ENCODE measurements around the gene HNF1A. TPM values are rescaled to one million over a fixed set of nuclear protein-coding genes. Genes with fewer than 3 reads are reported as not detected.
A peak's percentile ranks its signal among the peaks of the same experiment; 100 is the strongest.

Gene HNF1A
- total and polyA plus RNA-seq, 4 experiments from 2014 or later = not detected

DNA sequence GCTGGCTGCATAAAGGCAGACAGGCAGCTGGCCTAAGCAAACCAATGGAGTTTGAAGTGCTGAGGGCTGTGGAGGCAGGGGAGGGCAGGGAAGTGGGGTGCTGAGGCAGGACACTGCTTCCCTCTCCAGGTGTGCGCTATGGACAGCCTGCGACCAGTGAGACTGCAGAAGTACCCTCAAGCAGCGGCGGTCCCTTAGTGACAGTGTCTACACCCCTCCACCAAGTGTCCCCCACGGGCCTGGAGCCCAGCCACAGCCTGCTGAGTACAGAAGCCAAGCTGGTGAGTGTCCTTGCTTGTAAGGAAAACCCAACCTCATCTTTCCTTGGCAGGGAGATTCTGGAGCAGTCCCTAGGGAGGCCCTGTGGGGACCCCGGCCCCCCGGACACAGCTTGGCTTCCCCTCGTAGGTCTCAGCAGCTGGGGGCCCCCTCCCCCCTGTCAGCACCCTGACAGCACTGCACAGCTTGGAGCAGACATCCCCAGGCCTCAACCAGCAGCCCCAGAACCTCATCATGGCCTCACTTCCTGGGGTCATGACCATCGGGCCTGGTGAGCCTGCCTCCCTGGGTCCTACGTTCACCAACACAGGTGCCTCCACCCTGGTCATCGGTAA is 17.9 kb downstream of the HNF1A start:
- Mint-ChIP-seq H3K4me1 (no peaks in the 10 kb centered on the region), H3K36me3 (no peaks in the 10 kb centered on the region), H3K4me3 (no peak overlapping the region), H3K9me3 (peaks cover 0 to 8% (median 0%) of the 10 kb centered on the region in 8 donors), H3K27me3 (peaks cover 2 to 7% of the 10 kb centered on the region in 2 donors), H3K27ac (no peak overlapping the region)
- Histone ChIP-seq H3K27ac (ENCODE audit: low read depth, low read length) (no peak overlapping the region), H3K27me3 (ENCODE audit: insufficient read depth, low read length) (no peaks in the 10 kb centered on the region), H3K4me1 (ENCODE audit: insufficient read depth, low read length) (no peaks in the 10 kb centered on the region), H3K36me3 (ENCODE audit: insufficient read depth, low read length) (no peaks in the 10 kb centered on the region), H3K4me3 (ENCODE audit: low read length in 2 of 2) (no peak overlapping the region), H3K9me3 (ENCODE audit: control insufficient read depth in 1 of 2, low read length in 2 of 2) (no peaks in the 10 kb centered on the region)
- POLR2A ChIA-PET (ENCODE audit: partially characterized antibody) = interaction anchor here (0.5 kb wide), 1 partner anchor 390 kb away, joined by 3 read pairs; no protein-coding TSS in a partner anchor
- CTCF ChIA-PET (ENCODE audit: partially characterized antibody) = no interaction called here
- intact Hi-C loops (cut with micrococcal nuclease) = no loop called here
- DNase-seq = no peak

DNA sequence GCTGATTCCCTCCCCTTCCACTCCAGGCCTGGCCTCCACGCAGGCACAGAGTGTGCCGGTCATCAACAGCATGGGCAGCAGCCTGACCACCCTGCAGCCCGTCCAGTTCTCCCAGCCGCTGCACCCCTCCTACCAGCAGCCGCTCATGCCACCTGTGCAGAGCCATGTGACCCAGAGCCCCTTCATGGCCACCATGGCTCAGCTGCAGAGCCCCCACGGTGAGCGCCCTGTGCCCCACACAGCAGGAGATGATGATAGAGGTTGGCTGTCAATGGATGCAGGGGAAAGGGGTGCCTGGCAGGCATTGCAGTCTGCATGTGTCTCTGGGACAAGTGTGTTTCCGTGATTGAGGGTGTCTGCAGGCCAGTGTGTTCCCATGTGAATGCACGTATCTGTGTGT is 19.1 kb downstream of the HNF1A start:
- Mint-ChIP-seq H3K36me3 (peaks cover 2% of the 10 kb centered on the region in 2 donors), H3K27ac (no peak overlapping the region), H3K9me3 (peaks cover 0 to 8% (median 0%) of the 10 kb centered on the region in 8 donors), H3K27me3 (peaks cover 2 to 7% of the 10 kb centered on the region in 2 donors), H3K4me3 (no peak overlapping the region), H3K4me1 (no peaks in the 10 kb centered on the region)
- Histone ChIP-seq H3K9me3 (ENCODE audit: control insufficient read depth in 1 of 2, low read length in 2 of 2) (no peaks in the 10 kb centered on the region), H3K27ac (ENCODE audit: low read depth, low read length) (no peak overlapping the region), H3K4me3 (ENCODE audit: low read length in 2 of 2) (no peak overlapping the region), H3K4me1 (ENCODE audit: insufficient read depth, low read length) (no peaks in the 10 kb centered on the region), H3K36me3 (ENCODE audit: insufficient read depth, low read length) (no peaks in the 10 kb centered on the region), H3K27me3 (ENCODE audit: insufficient read depth, low read length) (no peaks in the 10 kb centered on the region)
- ChIA-PET POLR2A (ENCODE audit: partially characterized antibody) (no interaction called here), CTCF (ENCODE audit: partially characterized antibody) (no interaction called here)
- intact Hi-C loops (cut with micrococcal nuclease) = no loop called here
- DNase-seq = no peak

DNA sequence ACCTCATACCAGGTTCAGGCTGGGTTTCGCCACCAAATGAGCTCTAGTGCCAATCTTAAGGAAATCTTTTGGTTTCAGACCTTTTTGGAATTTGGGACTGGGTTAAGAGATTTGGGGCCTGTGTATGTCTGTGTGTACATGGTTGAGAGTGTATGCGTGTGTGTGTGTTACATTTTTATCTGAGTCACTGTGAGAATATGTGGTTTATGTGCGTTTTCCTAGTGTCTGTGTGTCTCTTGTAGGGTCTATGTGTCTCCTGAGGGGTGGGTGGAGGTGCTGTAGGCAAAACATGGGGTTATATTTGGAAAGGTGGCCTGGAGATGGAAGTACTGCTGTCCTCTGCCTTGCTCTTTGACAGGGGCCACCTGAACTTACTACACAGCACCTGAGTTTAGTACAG is 20.1 kb downstream of the HNF1A start:
- Histone ChIP-seq H3K27me3 (ENCODE audit: insufficient read depth, low read length) (no peaks in the 10 kb centered on the region), H3K4me1 (ENCODE audit: insufficient read depth, low read length) (no peaks in the 10 kb centered on the region), H3K36me3 (ENCODE audit: insufficient read depth, low read length) (peaks cover 3% of the 10 kb centered on the region), H3K27ac (ENCODE audit: low read depth, low read length) (no peak overlapping the region), H3K9me3 (ENCODE audit: control insufficient read depth in 1 of 2, low read length in 2 of 2) (no peaks in the 10 kb centered on the region), H3K4me3 (ENCODE audit: low read length in 2 of 2) (no peak overlapping the region)
- Mint-ChIP-seq H3K36me3 (peaks cover 6 to 8% of the 10 kb centered on the region in 2 donors), H3K27ac (no peak overlapping the region), H3K27me3 (peaks cover 2 to 4% of the 10 kb centered on the region in 2 donors), H3K4me3 (no peak overlapping the region), H3K9me3 (peaks cover 0 to 8% (median 0%) of the 10 kb centered on the region in 8 donors), H3K4me1 (no peaks in the 10 kb centered on the region)
- DNase-seq = no peak
- intact Hi-C loops (cut with micrococcal nuclease) = no loop called here
- CTCF ChIA-PET (ENCODE audit: partially characterized antibody) = no interaction called here
- POLR2A ChIA-PET (ENCODE audit: partially characterized antibody) = no interaction called here

DNA sequence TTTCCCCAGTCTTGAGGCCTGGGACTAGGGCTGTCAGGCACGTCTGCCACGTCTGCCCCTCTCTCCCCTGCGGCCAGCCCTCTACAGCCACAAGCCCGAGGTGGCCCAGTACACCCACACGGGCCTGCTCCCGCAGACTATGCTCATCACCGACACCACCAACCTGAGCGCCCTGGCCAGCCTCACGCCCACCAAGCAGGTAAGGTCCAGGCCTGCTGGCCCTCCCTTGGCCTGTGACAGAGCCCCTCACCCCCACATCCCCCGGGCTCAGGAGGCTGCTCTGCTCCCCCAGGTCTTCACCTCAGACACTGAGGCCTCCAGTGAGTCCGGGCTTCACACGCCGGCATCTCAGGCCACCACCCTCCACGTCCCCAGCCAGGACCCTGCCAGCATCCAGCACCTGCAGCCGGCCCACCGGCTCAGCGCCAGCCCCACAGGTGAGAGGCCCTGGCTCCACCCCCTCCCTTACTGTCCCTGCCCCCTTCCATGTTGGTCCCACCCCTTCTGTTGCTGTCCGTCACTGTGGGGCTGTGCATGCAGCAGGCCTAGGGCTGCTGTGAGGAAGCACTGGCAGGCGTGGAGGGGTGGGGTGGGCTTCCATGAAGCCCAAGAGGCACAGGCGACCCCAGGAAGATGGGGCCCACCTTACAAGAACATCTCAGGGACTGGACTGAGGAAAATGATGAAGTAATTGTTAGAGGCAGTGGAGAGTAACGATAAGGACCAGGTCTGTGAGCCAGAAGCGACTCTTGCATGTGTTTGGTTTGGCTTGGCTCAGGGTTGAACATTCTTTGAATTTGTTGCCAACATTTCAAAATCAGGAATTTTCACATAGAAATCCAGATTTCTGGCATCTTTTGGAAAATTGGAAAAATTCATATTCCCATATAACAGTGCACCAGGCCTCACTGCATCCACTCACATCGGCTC is 21.1 kb downstream of the HNF1A start:
- H3K9me3 ChIP-seq (ENCODE audit: control insufficient read depth in 1 of 2, low read length in 2 of 2) = no peaks in the 10 kb centered on the region
- H3K27me3 ChIP-seq (ENCODE audit: insufficient read depth, low read length) = no peaks in the 10 kb centered on the region
- Mint-ChIP-seq H3K27me3 (peaks cover 2 to 4% of the 10 kb centered on the region in 2 donors), H3K4me1 (no peaks in the 10 kb centered on the region), H3K4me3 (no peak overlapping the region), H3K9me3 (peaks cover 0 to 8% (median 0%) of the 10 kb centered on the region in 8 donors), H3K27ac (peak overlapping the region in 1 of 7 donors; percentile 70), H3K36me3 (peaks cover 13 to 14% of the 10 kb centered on the region in 2 donors)
- POLR2A ChIA-PET (ENCODE audit: partially characterized antibody) = no interaction called here
- CTCF ChIA-PET (ENCODE audit: partially characterized antibody) = no interaction called here
- no peak for DNase-seq
- no peak overlapping the region for H3K4me3 ChIP-seq (ENCODE audit: low read length in 2 of 2)
- H3K36me3 ChIP-seq (ENCODE audit: insufficient read depth, low read length) = peaks cover 13% of the 10 kb centered on the region
- H3K4me1 ChIP-seq (ENCODE audit: insufficient read depth, low read length) = no peaks in the 10 kb centered on the region
- intact Hi-C loops (cut with micrococcal nuclease) = no loop called here
- no peak overlapping the region for H3K27ac ChIP-seq (ENCODE audit: low read depth, low read length)

DNA sequence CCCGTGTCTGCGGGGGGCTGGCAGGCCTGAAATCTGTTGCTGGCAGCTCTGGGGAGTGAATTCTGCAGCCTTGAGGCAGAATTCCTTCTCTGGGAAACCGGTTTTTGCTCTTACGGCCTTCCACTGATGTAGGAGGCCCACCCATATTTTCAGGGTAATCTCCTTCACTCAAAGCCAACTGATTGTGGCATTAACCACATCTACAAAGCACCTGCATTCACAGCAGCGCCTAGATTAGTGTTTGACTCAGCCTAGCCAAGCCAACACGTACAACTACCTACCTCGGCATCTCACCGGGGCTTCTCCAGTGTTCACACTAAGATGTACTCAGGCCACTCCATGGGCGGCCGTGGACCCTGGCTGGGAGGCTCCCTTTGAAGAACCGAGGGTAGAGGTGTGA is 22.2 kb downstream of the HNF1A start:
- no peak overlapping the region for H3K4me3 Mint-ChIP-seq
- H3K36me3 ChIP-seq (ENCODE audit: insufficient read depth, low read length) = peaks cover 18% of the 10 kb centered on the region
- no peaks in the 10 kb centered on the region for H3K9me3 ChIP-seq (ENCODE audit: control insufficient read depth in 1 of 2, low read length in 2 of 2)
- peaks cover 18 to 22% of the 10 kb centered on the region in 2 donors for H3K36me3 Mint-ChIP-seq
- intact Hi-C loops (cut with micrococcal nuclease) = no loop called here
- H3K4me1 Mint-ChIP-seq = no peaks in the 10 kb centered on the region
- no peak overlapping the region for H3K27ac ChIP-seq (ENCODE audit: low read depth, low read length)
- H3K4me1 ChIP-seq (ENCODE audit: insufficient read depth, low read length) = no peaks in the 10 kb centered on the region
- peaks cover 0 to under 1% of the 10 kb centered on the region in 2 donors for H3K27me3 Mint-ChIP-seq
- no peaks in the 10 kb centered on the region for H3K9me3 Mint-ChIP-seq
- H3K4me3 ChIP-seq (ENCODE audit: low read length in 2 of 2) = no peak overlapping the region
- POLR2A ChIA-PET (ENCODE audit: partially characterized antibody) = no interaction called here
- no peaks in the 10 kb centered on the region for H3K27me3 ChIP-seq (ENCODE audit: insufficient read depth, low read length)
- CTCF ChIA-PET (ENCODE audit: partially characterized antibody) = no interaction called here
- no peak for DNase-seq
- H3K27ac Mint-ChIP-seq = no peak overlapping the region

DNA sequence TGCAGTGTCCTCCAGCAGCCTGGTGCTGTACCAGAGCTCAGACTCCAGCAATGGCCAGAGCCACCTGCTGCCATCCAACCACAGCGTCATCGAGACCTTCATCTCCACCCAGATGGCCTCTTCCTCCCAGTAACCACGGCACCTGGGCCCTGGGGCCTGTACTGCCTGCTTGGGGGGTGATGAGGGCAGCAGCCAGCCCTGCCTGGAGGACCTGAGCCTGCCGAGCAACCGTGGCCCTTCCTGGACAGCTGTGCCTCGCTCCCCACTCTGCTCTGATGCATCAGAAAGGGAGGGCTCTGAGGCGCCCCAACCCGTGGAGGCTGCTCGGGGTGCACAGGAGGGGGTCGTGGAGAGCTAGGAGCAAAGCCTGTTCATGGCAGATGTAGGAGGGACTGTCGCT is 22.7 kb downstream of the HNF1A start:
- Histone ChIP-seq H3K9me3 (ENCODE audit: control insufficient read depth in 1 of 2, low read length in 2 of 2) (no peaks in the 10 kb centered on the region), H3K27me3 (ENCODE audit: insufficient read depth, low read length) (no peaks in the 10 kb centered on the region), H3K4me1 (ENCODE audit: insufficient read depth, low read length) (no peaks in the 10 kb centered on the region), H3K4me3 (ENCODE audit: low read length in 2 of 2) (no peak overlapping the region), H3K36me3 (ENCODE audit: insufficient read depth, low read length) (peaks cover 18% of the 10 kb centered on the region), H3K27ac (ENCODE audit: low read depth, low read length) (no peak overlapping the region)
- Mint-ChIP-seq H3K4me1 (no peaks in the 10 kb centered on the region), H3K27me3 (no peaks in the 10 kb centered on the region), H3K36me3 (peaks cover 19 to 25% of the 10 kb centered on the region in 2 donors), H3K27ac (no peak overlapping the region), H3K9me3 (no peaks in the 10 kb centered on the region), H3K4me3 (no peak overlapping the region)
- ChIA-PET CTCF (ENCODE audit: partially characterized antibody) (interaction anchor here (1.0 to 1.1 kb wide), 2 partner anchors 62 to 100 kb away, joined by 3 to 4 read pairs; no protein-coding TSS in a partner anchor), POLR2A (ENCODE audit: partially characterized antibody) (no interaction called here)
- intact Hi-C loops (cut with micrococcal nuclease) = no loop called here
- no peak for DNase-seq

DNA sequence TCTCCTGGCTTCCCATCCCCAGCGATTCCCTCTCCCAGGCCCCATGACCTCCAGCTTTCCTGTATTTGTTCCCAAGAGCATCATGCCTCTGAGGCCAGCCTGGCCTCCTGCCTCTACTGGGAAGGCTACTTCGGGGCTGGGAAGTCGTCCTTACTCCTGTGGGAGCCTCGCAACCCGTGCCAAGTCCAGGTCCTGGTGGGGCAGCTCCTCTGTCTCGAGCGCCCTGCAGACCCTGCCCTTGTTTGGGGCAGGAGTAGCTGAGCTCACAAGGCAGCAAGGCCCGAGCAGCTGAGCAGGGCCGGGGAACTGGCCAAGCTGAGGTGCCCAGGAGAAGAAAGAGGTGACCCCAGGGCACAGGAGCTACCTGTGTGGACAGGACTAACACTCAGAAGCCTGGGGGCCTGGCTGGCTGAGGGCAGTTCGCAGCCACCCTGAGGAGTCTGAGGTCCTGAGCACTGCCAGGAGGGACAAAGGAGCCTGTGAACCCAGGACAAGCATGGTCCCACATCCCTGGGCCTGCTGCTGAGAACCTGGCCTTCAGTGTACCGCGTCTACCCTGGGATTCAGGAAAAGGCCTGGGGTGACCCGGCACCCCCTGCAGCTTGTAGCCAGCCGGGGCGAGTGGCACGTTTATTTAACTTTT is 23.6 kb downstream of the HNF1A start:
- no peaks in the 10 kb centered on the region for H3K4me1 ChIP-seq (ENCODE audit: insufficient read depth, low read length)
- no peak for DNase-seq
- Mint-ChIP-seq H3K27me3 (no peaks in the 10 kb centered on the region), H3K36me3 (peaks cover 19 to 31% of the 10 kb centered on the region in 2 donors), H3K4me3 (no peak overlapping the region), H3K27ac (no peak overlapping the region), H3K4me1 (no peaks in the 10 kb centered on the region), H3K9me3 (no peaks in the 10 kb centered on the region)
- no peak overlapping the region for H3K4me3 ChIP-seq (ENCODE audit: low read length in 2 of 2)
- POLR2A ChIA-PET (ENCODE audit: partially characterized antibody) = no interaction called here
- intact Hi-C loops (cut with micrococcal nuclease) = no loop called here
- H3K27ac ChIP-seq (ENCODE audit: low read depth, low read length) = no peak overlapping the region
- H3K9me3 ChIP-seq (ENCODE audit: control insufficient read depth in 1 of 2, low read length in 2 of 2) = no peaks in the 10 kb centered on the region
- no peaks in the 10 kb centered on the region for H3K27me3 ChIP-seq (ENCODE audit: insufficient read depth, low read length)
- H3K36me3 ChIP-seq (ENCODE audit: insufficient read depth, low read length) = peaks cover 18% of the 10 kb centered on the region
- CTCF ChIA-PET (ENCODE audit: partially characterized antibody) = interaction anchor here (0.9 to 1.1 kb wide), 3 partner anchors 29 to 99 kb away, joined by 3 to 4 read pairs (median 3); no protein-coding TSS in a partner anchor
